HG02884 (cell line): ENCODE measurements around the gene CRYZL1.

ENCODE experiments used
- ATAC-seq: cut with Tn5 transposase; IDR thresholded peaks from one replicate; pipeline ENCODE4 v1.9.1; 2021; ENCODE audit warnings: mild to moderate bottlenecking, moderate library complexity; ENCODE audit not compliant: unreplicated experiment

Gene CRYZL1

GRCh38 chr21:33542640-33543504 lies 98.7 kb downstream of the CRYZL1 start, which contains the start of gene SON:
TSS of gene SON (plus strand) at chr21:33543038. CDS start at chr21:33543093, 55 bp downstream.
- peak; percentile 90 for ATAC-seq

- ATAC-seq, result peak; percentile 55
Observed at GRCh38 chr21:33541756-33542639, 99.5 kb downstream of the CRYZL1 start, which contains the start of gene GART. TSS of gene GART (minus strand) at chr21:33542117. CDS start at chr21:33539315, 2,802 bp downstream.

GRCh38 chr21:33541105-33541711 lies 100.3 kb downstream of the CRYZL1 start:
- no peak for ATAC-seq

- no peak for ATAC-seq
Observed at GRCh38 chr21:33540711-33541104, 100.8 kb downstream of the CRYZL1 start.

GRCh38 chr21:33539616-33540015 lies 101.9 kb downstream of the CRYZL1 start:
- ATAC-seq, result no peak
